ENCODE measurements around the gene DYRK3.
"Not testable (repeated sequence)": the region's sequence is repeated elsewhere in the genome, so short reads cannot be mapped to it uniquely, and the experiment has no call there.

- TF ChIP-seq EZH2 (IDR thresholded peaks at IDR 0.05; ENCODE audit: insufficient read depth, poor library complexity, severe bottlenecking); EZH2phosphoT487 (IDR thresholded peaks at IDR 0.05; ENCODE audit: insufficient read depth, low read depth): not testable (repeated sequence)
Measured at GRCh38 chr1:206626396-206626795, 8.9 kb upstream of the DYRK3 start.
